ENCODE results near the gene GEN1.

GRCh38 chr2:17713291-17713690 lies 40.6 kb upstream of the GEN1 start:
- TF ChIP-seq CTCF (IDR thresholded peaks at IDR 0.05; ENCODE audit: insufficient read depth, low read length, poor library complexity, severe bottlenecking) (no peak), EZH2phosphoT487 (conservative IDR thresholded peaks at IDR 0.05; ENCODE audit: low read length) (no peak)
